B cell (primary cell): ENCODE data around the gene TOLLIP. TPM values are rescaled to one million over a fixed set of nuclear protein-coding genes. Genes with fewer than 3 reads are reported as not detected.

Source experiments
- ATAC-seq: fragments of 200-7000 bp; cut with Tn5 transposase; one replicate; pipeline ENCODE4 v1.10.0; 2021; ENCODE audit warnings: low read depth, mild to moderate bottlenecking, moderate number of reproducible peaks, moderate library complexity
- CTCF ChIA-PET: fragments of 350-600 bp; sonication (Branson Sonifier 250); formaldehyde crosslinking; loops from one replicate; lab custom pipeline; 2021; ENCODE audit warnings: antibody characterized with exemption, inconsistent platforms; lab: Charles Lee
- POLR2A ChIA-PET: fragments of 350-600 bp; sonication (Branson Sonifier 250); formaldehyde crosslinking; loops from one replicate; lab custom pipeline; 2021; ENCODE audit warnings: antibody characterized with exemption; lab: Charles Lee
- DNase-seq: peaks from one replicate; pipeline ENCODE4 v3.0.0; 2013
- H2AFZ ChIP-seq: 2 replicates; pipeline ENCODE4 v1.6.1; 2012; ENCODE audit warnings: mild to moderate bottlenecking, low read depth, low read length; ENCODE audit not compliant: insufficient read depth, poor library complexity, severe bottlenecking
- H3K27ac ChIP-seq, 2 donors: 1 replicate in 1 of 2; 2 replicates in 1 of 2; pipeline ENCODE4 v1.5.1; 2012 to 2013; ENCODE audit warnings: low read length in 2 of 2, mild to moderate bottlenecking in 2 of 2, moderate library complexity in 1 of 2
- H3K27me3 ChIP-seq, 4 experiments: fragments of 200-600 bp in 1 of 4; sonication (generic) in 1 of 4; replicated peaks in 1 of 4; 1 replicate in 2 of 4; 2 replicates in 2 of 4; pipeline versions ENCODE4 v1.6.1 to v1.7.0; 2013 to 2016; ENCODE audit warnings: low read length in 3 of 4, mild to moderate bottlenecking in 2 of 4, mixed read lengths in 1 of 4, moderate library complexity in 1 of 4; ENCODE audit not compliant: insufficient read depth in 4 of 4, control insufficient read depth in 3 of 4; ENCODE audit errors: control extremely low read depth in 1 of 4
- H3K36me3 ChIP-seq, 2 experiments: replicated peaks in 1 of 2; 1 replicate in 1 of 2; 2 replicates in 1 of 2; pipeline versions ENCODE4 v1.6.1 to v1.7.1; 2013; ENCODE audit warnings: low read length in 1 of 2; ENCODE audit not compliant: insufficient read depth in 2 of 2, control insufficient read depth in 1 of 2; ENCODE audit errors: control extremely low read depth in 1 of 2, extremely low read depth in 1 of 2
- H3K4me1 ChIP-seq, 2 donors: fragments of 200-600 bp in 1 of 2; sonication (generic) in 1 of 2; 1 replicate in 1 of 2; 2 replicates in 1 of 2; pipeline versions ENCODE4 v1.5.1 to v1.6.1; 2013 to 2017; ENCODE audit warnings: low read length in 2 of 2; ENCODE audit not compliant: control insufficient read depth in 2 of 2, insufficient read depth in 2 of 2
- H3K4me2 ChIP-seq: replicated peaks from 2 replicates; pipeline ENCODE3; 2012; ENCODE audit warnings: mild to moderate bottlenecking, low read depth, low read length; ENCODE audit not compliant: poor library complexity, severe bottlenecking
- H3K4me3 ChIP-seq, 5 experiments: fragments of 200-600 bp in 1 of 5; sonication (generic) in 1 of 5; 1 replicate in 3 of 5; 2 replicates in 2 of 5; pipeline versions ENCODE4 v1.5.1 to v1.7.0; 2011 to 2016; ENCODE audit warnings: low read length in 4 of 5, mild to moderate bottlenecking in 4 of 5, low read depth in 2 of 5, control low read depth in 1 of 5, moderate library complexity in 1 of 5; ENCODE audit not compliant: insufficient read depth in 1 of 5; ENCODE audit errors: control extremely low read depth in 1 of 5, extremely low read depth in 1 of 5
- H3K79me2 ChIP-seq: fragments of 200-600 bp; sonication (generic); one replicate; pipeline ENCODE4 v1.6.0; 2016; ENCODE audit warnings: low read length; ENCODE audit not compliant: control insufficient read depth, insufficient read depth
- H3K9ac ChIP-seq: fragments of 200-600 bp; sonication (generic); 2 replicates; pipeline ENCODE4 v1.6.1; 2017; ENCODE audit warnings: mild to moderate bottlenecking, low read length, moderate library complexity
- H3K9me3 ChIP-seq, 3 donors: one replicate each; pipeline versions ENCODE4 v1.6.1 to v1.7.1; 2013; ENCODE audit warnings: low read length in 2 of 3; ENCODE audit not compliant: control insufficient read depth in 2 of 3, insufficient read depth in 1 of 3; ENCODE audit errors: control extremely low read depth in 1 of 3
- H4K20me1 ChIP-seq: 2 replicates; pipeline ENCODE4 v1.6.0; 2012; ENCODE audit warnings: mild to moderate bottlenecking, low read length; ENCODE audit not compliant: insufficient read depth, control insufficient read depth, poor library complexity, severe bottlenecking
- H3K27ac Mint-ChIP-seq: one replicate; pipeline ENCODE4 v1.8.0; 2021; ENCODE audit warnings: mixed read lengths
- H3K27me3 Mint-ChIP-seq: one replicate; pipeline ENCODE4 v1.8.0; 2021; ENCODE audit warnings: mixed read lengths
- H3K4me1 Mint-ChIP-seq: one replicate; pipeline ENCODE4 v1.8.0; 2021; ENCODE audit warnings: mixed read lengths
- H3K4me3 Mint-ChIP-seq: one replicate; pipeline ENCODE4 v1.8.0; 2021; ENCODE audit warnings: mixed read lengths
- H3K9me3 Mint-ChIP-seq: one replicate; pipeline ENCODE4 v1.8.0; 2022; ENCODE audit warnings: mixed read lengths; ENCODE audit not compliant: insufficient read depth
- CTCF ChIP-seq: fragments of 200-600 bp; IDR thresholded peaks from one replicate; pipeline ENCODE4 v1.8.0; 2022; ENCODE audit warnings: antibody characterized with exemption, mild to moderate bottlenecking
- EZH2 ChIP-seq: IDR thresholded peaks from 2 replicates; pipeline ENCODE4 v1.6.1; 2012; ENCODE audit warnings: borderline replicate concordance, low read depth, mild to moderate bottlenecking, moderate library complexity, low read length; ENCODE audit not compliant: insufficient read depth, poor library complexity, severe bottlenecking
- WGBS: methylation state at CpG from one replicate; pipeline ENCODE4 v1.1.5; 2013; ENCODE audit warnings: missing lambda C conversion rate; ENCODE audit not compliant: insufficient coverage; 5-methylcytosine and 5-hydroxymethylcytosine counted together
- intact Hi-C: fragments of 100-400 bp; cut with micrococcal nuclease; formaldehyde crosslinking; loops from one replicate; pipeline ENCODE4 v1.10.0; 2022
- polyA plus RNA-seq: library from polyadenylated mRNA; depleted of rRNA; stranded (reverse); fragments of >200 nt; gene quantifications from 2 replicates; pipeline ENCODE4 v1.2.3, GENCODE V29; 2012
- total RNA-seq, 2 donors: library from RNA; stranded (reverse); fragments of 120-200 nt in 1 of 2; gene quantifications; 1 replicate in 1 of 2; 2 replicates in 1 of 2; pipeline versions ENCODE4 v1.2.3 to v1.2.4, GENCODE V29; 2013 to 2022

The TOLLIP gene
- total and polyA plus RNA-seq, 2 donors (not counting 1 experiment from before 2014, with no cell fraction given) = 34.7 to 52.5 TPM

GRCh38 chr11:1271002-1271401 lies 38.4 kb downstream of the TOLLIP start:
- Histone ChIP-seq H3K4me3 (no peak overlapping the region), H3K36me3 (peaks cover 0 to 8% of the 10 kb centered on the region in 2 experiments), H3K4me1 (no peaks in the 10 kb centered on the region), H3K79me2 (no peaks in the 10 kb centered on the region), H3K27ac (no peak overlapping the region), H4K20me1 (no peaks in the 10 kb centered on the region), H3K9ac (no peak overlapping the region), H2AFZ (no peak overlapping the region), H3K9me3 (peaks cover 0 to 2% (median under 1%) of the 10 kb centered on the region in 3 donors), H3K4me2 (no peak overlapping the region), H3K27me3 (no peaks in the 10 kb centered on the region)
- Mint-ChIP-seq H3K4me1 (no peaks in the 10 kb centered on the region), H3K9me3 (no peaks in the 10 kb centered on the region), H3K27ac (no peak overlapping the region), H3K4me3 (no peak overlapping the region), H3K27me3 (no peaks in the 10 kb centered on the region)
- ChIA-PET CTCF (no interaction called here), POLR2A (no interaction called here)
- intact Hi-C loops = no loop called here
- no peak for DNase-seq
- WGBS = 85% methylated on average over 7 of the region's 13 CpGs
- ATAC-seq = no peak
- TF ChIP-seq CTCF = no peak
- TF ChIP-seq EZH2 = no peak

GRCh38 chr11:1270476-1270875 lies 39.0 kb downstream of the TOLLIP start:
- Histone ChIP-seq H3K4me2 (no peak overlapping the region), H3K9ac (no peak overlapping the region), H3K27ac (no peak overlapping the region), H4K20me1 (no peaks in the 10 kb centered on the region), H3K79me2 (no peaks in the 10 kb centered on the region), H3K4me1 (no peaks in the 10 kb centered on the region), H2AFZ (no peak overlapping the region), H3K36me3 (peaks cover 0 to 4% of the 10 kb centered on the region in 2 experiments), H3K4me3 (no peak overlapping the region), H3K9me3 (peaks cover 0 to 8% (median 5%) of the 10 kb centered on the region in 3 donors), H3K27me3 (no peaks in the 10 kb centered on the region)
- WGBS = 96% methylated on average over 10 of the region's 10 CpGs
- Mint-ChIP-seq H3K9me3 (no peaks in the 10 kb centered on the region), H3K4me1 (no peaks in the 10 kb centered on the region), H3K4me3 (no peak overlapping the region), H3K27me3 (no peaks in the 10 kb centered on the region), H3K27ac (no peak overlapping the region)
- ATAC-seq (no peak), DNase-seq (no peak)
- CTCF ChIA-PET = no interaction called here
- POLR2A ChIA-PET = no interaction called here
- intact Hi-C loops = no loop called here
- TF ChIP-seq CTCF (no peak), EZH2 (no peak)
